HG03469 (cell line): ENCODE results near the gene TAF4.

ENCODE experiments used
- ATAC-seq: cut with Tn5 transposase; IDR thresholded peaks from one replicate; pipeline ENCODE4 v1.9.1; 2021; ENCODE audit warnings: mild to moderate bottlenecking, moderate library complexity, moderate number of reproducible peaks; ENCODE audit not compliant: unreplicated experiment

TAF4 gene

GRCh38 chr20:61936701-61937131, 129.0 kb downstream of the TAF4 start:
- ATAC-seq, result no peak

GRCh38 chr20:61935926-61936700, 129.6 kb downstream of the TAF4 start:
- ATAC-seq, result no peak

- no peak for ATAC-seq
Measured at GRCh38 chr20:61934716-61935530, 130.8 kb downstream of the TAF4 start.

GRCh38 chr20:61933951-61934715, 131.5 kb downstream of the TAF4 start:
- ATAC-seq, result no peak

GRCh38 chr20:61933481-61933950, 132.2 kb downstream of the TAF4 start:
- no peak for ATAC-seq

- no peak for ATAC-seq
Measured at GRCh38 chr20:61932711-61933480, 132.8 kb downstream of the TAF4 start.

- no peak for ATAC-seq
Measured at GRCh38 chr20:61932199-61932592, 133.5 kb downstream of the TAF4 start.

- ATAC-seq, result no peak
Measured at GRCh38 chr20:61931476-61932198, 134.0 kb downstream of the TAF4 start.

GRCh38 chr20:61930776-61931475, 134.8 kb downstream of the TAF4 start:
- ATAC-seq, result no peak

- no peak for ATAC-seq
Measured at GRCh38 chr20:61929971-61930666, 135.6 kb downstream of the TAF4 start.

GRCh38 chr20:61929561-61929960, 136.1 kb downstream of the TAF4 start:
- no peak for ATAC-seq

- ATAC-seq, result no peak
Measured at GRCh38 chr20:61927826-61928541, 137.7 kb downstream of the TAF4 start.

GRCh38 chr20:61927193-61927825, 138.4 kb downstream of the TAF4 start:
- no peak for ATAC-seq

GRCh38 chr20:61926796-61927192, 138.9 kb downstream of the TAF4 start:
- ATAC-seq, result no peak

- no peak for ATAC-seq
Measured at GRCh38 chr20:61926253-61926613, 139.4 kb downstream of the TAF4 start.

- ATAC-seq, result no peak
Measured at GRCh38 chr20:61925555-61926252, 140.0 kb downstream of the TAF4 start.
